NT2/D1 (cell line): ENCODE results near the gene SPOCK1.

ENCODE experiments used
- YY1 ChIP-seq: IDR thresholded peaks from 2 replicates; pipeline ENCODE4 v1.6.1; 2011; ENCODE audit not compliant: insufficient read length, insufficient read depth
- ZNF274 ChIP-seq: IDR thresholded peaks from 2 replicates; pipeline ENCODE4 v1.6.1; 2011; ENCODE audit warnings: mild to moderate bottlenecking, low read depth, low read length

DNA sequence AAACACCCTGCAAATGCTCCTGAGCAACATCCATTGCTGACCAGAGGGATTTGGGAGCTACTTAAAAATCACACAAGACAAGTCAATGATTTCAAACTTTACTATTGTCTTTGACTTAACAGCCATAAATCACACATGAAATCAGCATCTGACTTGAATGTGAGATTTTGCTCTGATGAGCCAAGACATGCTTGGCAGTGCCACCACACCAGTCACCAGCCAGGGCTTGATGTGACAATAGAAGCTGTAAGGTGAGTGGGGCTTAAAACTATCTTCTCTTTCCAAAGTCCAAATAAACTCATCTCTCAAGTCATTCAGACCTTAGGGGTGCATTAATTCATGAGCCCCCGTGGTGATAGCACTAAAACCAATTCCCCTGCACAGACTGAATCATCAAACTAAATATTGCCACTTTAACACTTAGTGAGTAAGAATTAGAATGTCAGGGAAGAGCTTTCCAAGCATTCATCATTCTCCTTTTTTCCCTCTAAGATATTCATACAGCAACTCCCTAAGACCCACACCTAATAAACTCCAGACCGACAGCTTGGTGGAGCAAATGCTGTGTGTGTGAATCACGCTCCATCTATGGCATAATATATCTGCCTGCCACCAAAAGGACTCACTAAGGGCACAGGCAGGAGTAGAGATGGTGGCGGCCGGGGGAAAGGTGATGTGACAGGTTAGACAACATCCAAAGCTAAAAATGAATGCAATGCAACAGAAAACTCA is 119.4 kb downstream of the SPOCK1 start:
- TF ChIP-seq ZNF274 (no peak), YY1 (no peak)
